C4-2B (cell line): Measurements from ENCODE around the gene NRAP.

Experiments used
- CTCF ChIP-seq: fragments of 450-650 bp; conservative IDR thresholded peaks from 2 replicates; pipeline ENCODE4 v1.5.1; 2017; ENCODE audit warnings: mild to moderate bottlenecking
- ZFX ChIP-seq: fragments of 450-650 bp; IDR thresholded peaks from 2 replicates; pipeline ENCODE4 v1.6.1; 2017

- TF ChIP-seq CTCF (no peak), ZFX (no peak)
Measured at GRCh38 chr10:113687037-113687436, 23.2 kb upstream of the NRAP start.
